Esophagus muscularis mucosa (tissue), 4 donors: Measurements from ENCODE around the gene CDKN2A. TPM values are rescaled to one million over a fixed set of nuclear protein-coding genes. Genes with fewer than 3 reads are reported as not detected.

ENCODE experiments used
- DNase-seq: peaks from one replicate; pipeline ENCODE4 v3.0.0-alpha.2; 2017; ENCODE audit errors: extremely low spot score
- H3K27ac ChIP-seq, 4 donors: fragments of 200-600 bp; sonication (generic); replicated peaks in 1 of 4; 1 replicate in 3 of 4; 2 replicates in 1 of 4; pipeline ENCODE4 v1.5.1; 2016 to 2019; ENCODE audit warnings: mild to moderate bottlenecking in 1 of 4
- H3K27me3 ChIP-seq, 4 donors: fragments of 200-600 bp; sonication (generic); one replicate each; pipeline versions ENCODE4 v1.5.1 to v1.6.0; 2016 to 2019
- H3K36me3 ChIP-seq, 4 donors: fragments of 200-600 bp; sonication (generic); one replicate each; pipeline ENCODE4 v1.5.1; 2016 to 2019
- H3K4me1 ChIP-seq, 4 donors: fragments of 200-600 bp; sonication (generic); one replicate each; pipeline ENCODE4 v1.5.1; 2016 to 2019
- H3K4me3 ChIP-seq, 4 donors: fragments of 200-600 bp; sonication (generic); 1 replicate in 2 of 4; 2 replicates in 2 of 4; pipeline ENCODE4 v1.5.1; 2016 to 2019; ENCODE audit warnings: mild to moderate bottlenecking in 4 of 4, moderate library complexity in 1 of 4
- H3K9me3 ChIP-seq, 4 donors: fragments of 200-600 bp; sonication (generic); 1 replicate in 3 of 4; 2 replicates in 1 of 4; pipeline ENCODE4 v1.5.1; 2016 to 2019
- CTCF ChIP-seq, 3 experiments: fragments of 200-600 bp in 2 of 3; fragments of 450-650 bp in 1 of 3; sonication (generic) in 2 of 3; IDR thresholded peaks; one replicate each; pipeline ENCODE4 v1.5.1; 2017 to 2019; ENCODE audit warnings: antibody characterized with exemption in 3 of 3, mild to moderate bottlenecking in 2 of 3, moderate library complexity in 1 of 3
- EP300 ChIP-seq: sonication (generic); formaldehyde crosslinking; IDR thresholded peaks from one replicate; pipeline ENCODE4 v1.6.1; 2017; ENCODE audit warnings: antibody characterized with exemption
- POLR2A ChIP-seq: fragments of 450-650 bp; IDR thresholded peaks from one replicate; pipeline ENCODE4 v1.6.1; 2017; ENCODE audit warnings: antibody characterized with exemption, moderate library complexity, mild to moderate bottlenecking, low read depth
- POLR2AphosphoS5 ChIP-seq, 2 donors: sonication (generic); formaldehyde crosslinking; IDR thresholded peaks; one replicate each; pipeline ENCODE4 v1.6.1; 2017; ENCODE audit warnings: antibody characterized with exemption in 2 of 2
- WGBS: methylation state at CpG from one replicate; pipeline ENCODE4 v1.1.5; 2018; 5-methylcytosine and 5-hydroxymethylcytosine counted together
- intact Hi-C: fragments of 100-400 bp; cut with DNase I; formaldehyde crosslinking; loops from one replicate; pipeline ENCODE4 v1.15.1; 2023
- total RNA-seq, 4 donors: library from RNA; depleted of rRNA; stranded (reverse); fragments of >200 nt; gene quantifications; one replicate each; pipeline versions ENCODE4 v1.1.0 to v1.2.1, GENCODE V29; 2016

Gene CDKN2A
- total RNA-seq, result 1 to 10 TPM; 3.1 to 6.0 (median 4.4) TPM

- Histone ChIP-seq H3K27me3 (peaks cover 0 to 46% (median 6%) of the 10 kb centered on the region in 4 donors), H3K9me3 (no peaks in the 10 kb centered on the region), H3K4me1 (peaks cover 10 to 24% (median 15%) of the 10 kb centered on the region in 4 donors), H3K36me3 (no peaks in the 10 kb centered on the region), H3K4me3 (peak within 1 kb of the TSS; percentile 68 to 93 (median 76)), H3K27ac (peak within 1 kb of the TSS; percentile 64 to 88 (median 82))
- WGBS, result 0% methylated on average over 3 of the region's 53 CpGs
- DNase-seq, result no peak
- intact Hi-C loops, result loop anchor here (2.0 kb wide), 1 partner anchor 15 kb away; the partner anchor contains the start of gene CDKN2B
- TF ChIP-seq CTCF (IDR thresholded peaks at IDR 0.05) (no peak), POLR2A (no peak), POLR2AphosphoS5 (IDR thresholded peaks at IDR 0.05) (no peak), EP300 (no peak)
Observed at GRCh38 chr9:21993893-21994555, at the start of gene CDKN2A. Gene CDKN2A, minus strand, starts transcription at chr9:21994392.

- 52% methylated on average over 3 of the region's 3 CpGs for WGBS
Observed at GRCh38 chr9:22043928-22044327, 49.7 kb upstream of the CDKN2A start.

GRCh38 chr9:22041775-22042174, 47.6 kb upstream of the CDKN2A start:
- 68% methylated on average over 1 of the region's 1 CpG for WGBS
- H3K27me3 ChIP-seq, result no peaks in the 10 kb centered on the region
- H3K4me1 ChIP-seq, result peaks cover 0 to 17% (median 3%) of the 10 kb centered on the region in 4 donors
- DNase-seq, result no peak
- TF ChIP-seq POLR2A (no peak), EP300 (no peak), POLR2AphosphoS5 (IDR thresholded peaks at IDR 0.05) (no peak)
- intact Hi-C loops, result no loop called here
- H3K27ac ChIP-seq, result no peak overlapping the region
- H3K4me3 ChIP-seq, result no peak overlapping the region
- no peaks in the 10 kb centered on the region for H3K36me3 ChIP-seq
- H3K9me3 ChIP-seq, result no peaks in the 10 kb centered on the region

More at GRCh38 chr9:22043928-22044327, 49.7 kb upstream of the CDKN2A start:
- H3K9me3 ChIP-seq, result no peaks in the 10 kb centered on the region
- H3K36me3 ChIP-seq, result no peaks in the 10 kb centered on the region
- TF ChIP-seq EP300 (no peak), CTCF (IDR thresholded peaks at IDR 0.05) (no peak), POLR2AphosphoS5 (IDR thresholded peaks at IDR 0.05) (no peak), POLR2A (no peak)
- H3K4me3 ChIP-seq, result no peak overlapping the region
- no peaks in the 10 kb centered on the region for H3K4me1 ChIP-seq
- H3K27me3 ChIP-seq, result no peaks in the 10 kb centered on the region
- H3K27ac ChIP-seq, result no peak overlapping the region
- no peak for DNase-seq
- intact Hi-C loops, result no loop called here

- intact Hi-C loops, result no loop called here
- no peak overlapping the region for H3K27ac ChIP-seq
- no peaks in the 10 kb centered on the region for H3K36me3 ChIP-seq
- no peaks in the 10 kb centered on the region for H3K27me3 ChIP-seq
- DNase-seq, result no peak
- peaks cover 0 to 17% (median 3%) of the 10 kb centered on the region in 4 donors for H3K4me1 ChIP-seq
- no peaks in the 10 kb centered on the region for H3K9me3 ChIP-seq
- TF ChIP-seq POLR2AphosphoS5 (IDR thresholded peaks at IDR 0.05), result no peak
- TF ChIP-seq EP300, result no peak
- no peak for TF ChIP-seq POLR2A
- TF ChIP-seq CTCF (IDR thresholded peaks at IDR 0.05), result no peak
- WGBS, result 93% methylated on average over 1 of the region's 1 CpG
- no peak overlapping the region for H3K4me3 ChIP-seq
Observed at GRCh38 chr9:22041344-22041743, 47.2 kb upstream of the CDKN2A start.

- intact Hi-C loops, result no loop called here
- H3K4me1 ChIP-seq, result peaks cover 0 to 17% (median 3%) of the 10 kb centered on the region in 4 donors
- 65% methylated on average over 1 of the region's 1 CpG for WGBS
- no peak overlapping the region for H3K27ac ChIP-seq
- DNase-seq, result no peak
- no peak for TF ChIP-seq CTCF (IDR thresholded peaks at IDR 0.05)
- no peak for TF ChIP-seq POLR2AphosphoS5 (IDR thresholded peaks at IDR 0.05)
- TF ChIP-seq POLR2A, result no peak
- TF ChIP-seq EP300, result no peak
- no peaks in the 10 kb centered on the region for H3K27me3 ChIP-seq
- H3K36me3 ChIP-seq, result no peaks in the 10 kb centered on the region
- no peak overlapping the region for H3K4me3 ChIP-seq
- no peaks in the 10 kb centered on the region for H3K9me3 ChIP-seq
Observed at GRCh38 chr9:22040760-22041159, 46.6 kb upstream of the CDKN2A start.
